H54 (cell line): ENCODE measurements around the gene PGAM2.

Experiments used
- DNase-seq: peaks from one replicate; pipeline ENCODE4 v3.0.0; 2011; ENCODE audit warnings: low spot score, mixed read lengths; ENCODE audit not compliant: insufficient read length
- FAIRE-seq: peaks from 3 replicates; lab custom pipeline; 2011; peaks lifted over from hg19 to GRCh38; lab: Jason Lieb, UNC
- POLR2A ChIP-seq: IDR thresholded peaks from 2 replicates; pipeline ENCODE4 v1.6.1; 2011; ENCODE audit warnings: low read depth, mild to moderate bottlenecking, low read length

PGAM2 gene

GRCh38 chr7:44060948-44061644, 4.3 kb downstream of the PGAM2 start:
- DNase-seq (no peak), FAIRE-seq (no peak)
- TF ChIP-seq POLR2A: no peak

- no peak for DNase-seq
- FAIRE-seq: no peak
- TF ChIP-seq POLR2A: no peak
These were observed 5.0 kb downstream of the PGAM2 start for GRCh38 chr7:44060091-44060947.

- no peak for DNase-seq
- FAIRE-seq: no peak
- TF ChIP-seq POLR2A: no peak
These were observed 5.9 kb downstream of the PGAM2 start for GRCh38 chr7:44059219-44060090.

- no peak for FAIRE-seq
- no peak for DNase-seq
- no peak for TF ChIP-seq POLR2A
These were observed 6.6 kb downstream of the PGAM2 start for GRCh38 chr7:44058759-44059218.

- TF ChIP-seq POLR2A: no peak
- no peak for FAIRE-seq
- no peak for DNase-seq
These were observed 7.3 kb downstream of the PGAM2 start for GRCh38 chr7:44057849-44058758.

- DNase-seq (no peak), FAIRE-seq (no peak)
- no peak for TF ChIP-seq POLR2A
These were observed 8.1 kb downstream of the PGAM2 start for GRCh38 chr7:44057181-44057848.

GRCh38 chr7:44056681-44057080, 8.7 kb downstream of the PGAM2 start:
- DNase-seq (no peak), FAIRE-seq (no peak)
- no peak for TF ChIP-seq POLR2A

- FAIRE-seq: no peak
- no peak for DNase-seq
- TF ChIP-seq POLR2A: no peak
These were observed 12.5 kb downstream of the PGAM2 start for GRCh38 chr7:44052771-44053365.

GRCh38 chr7:44051611-44052220, 13.7 kb downstream of the PGAM2 start:
- TF ChIP-seq POLR2A: no peak
- DNase-seq (no peak), FAIRE-seq (no peak)

GRCh38 chr7:44050915-44051560, 14.3 kb downstream of the PGAM2 start:
- no peak for TF ChIP-seq POLR2A
- DNase-seq (no peak), FAIRE-seq (no peak)

GRCh38 chr7:44050121-44050914, 15.0 kb downstream of the PGAM2 start:
- DNase-seq: no peak
- FAIRE-seq: no peak
- TF ChIP-seq POLR2A: no peak
